ENCODE data around the gene KRT72.
A peak's percentile ranks its signal among the peaks of the same experiment; 100 is the strongest.

GRCh38 chr12:52566847-52567291, 34.4 kb downstream of the KRT72 start:
- TF ChIP-seq RAD21 (conservative IDR thresholded peaks at IDR 0.05) (no peak), CTCF (IDR thresholded peaks at IDR 0.05; ENCODE audit: poor library complexity, severe bottlenecking) (no peak), TAF1 (IDR thresholded peaks at IDR 0.05; ENCODE audit: low read depth) (no peak), POLR2AphosphoS5 (IDR thresholded peaks at IDR 0.05) (no peak), EZH2 (IDR thresholded peaks at IDR 0.05; ENCODE audit: borderline replicate concordance, insufficient read depth, low read length, poor library complexity, severe bottlenecking) (no peak), MXI1 (conservative IDR thresholded peaks at IDR 0.05; ENCODE audit: poor library complexity, severe bottlenecking) (no peak), EP300 (conservative IDR thresholded peaks at IDR 0.05; ENCODE audit: poor library complexity, severe bottlenecking) (peak; percentile 25), SMC3 (conservative IDR thresholded peaks at IDR 0.05; ENCODE audit: poor library complexity) (no peak), REST (IDR thresholded peaks at IDR 0.05; ENCODE audit: borderline replicate concordance) (no peak)
